Activated naive CD4-positive, alpha-beta T cell treated with anti-CD3 and anti-CD28 coated beads, Interleukin-2, amount 10 ng/mL, durations not matched to agents 7 days and 5 days (primary cell): ENCODE data around the gene CYP2S1.
A peak's percentile ranks its signal among the peaks of the same experiment; 100 is the strongest.
"Not testable (repeated sequence)": the region's sequence is repeated elsewhere in the genome, so short reads cannot be mapped to it uniquely, and the experiment has no call there.

ENCODE experiments used
- CTCF ChIA-PET: fragments of 350-600 bp; sonication (Branson Sonifier 250); formaldehyde crosslinking; loops from one replicate; lab custom pipeline; 2021; ENCODE audit warnings: antibody characterized with exemption; lab: Charles Lee
- DNase-seq: peaks from one replicate; pipeline ENCODE4 v3.0.0-alpha.2; 2020
- H3K27ac Mint-ChIP-seq: one replicate; pipeline ENCODE4 v1.8.0; 2021; ENCODE audit warnings: mild to moderate bottlenecking, moderate library complexity, mixed read lengths
- H3K27me3 Mint-ChIP-seq: one replicate; pipeline ENCODE4 v1.8.0; 2021; ENCODE audit warnings: mild to moderate bottlenecking, mixed read lengths
- H3K36me3 Mint-ChIP-seq: one replicate; pipeline ENCODE4 v1.8.0; 2021; ENCODE audit warnings: mixed read lengths
- H3K4me1 Mint-ChIP-seq: one replicate; pipeline ENCODE4 v1.8.0; 2021; ENCODE audit warnings: mixed read lengths
- H3K4me3 Mint-ChIP-seq: one replicate; pipeline ENCODE4 v1.8.0; 2021; ENCODE audit warnings: mild to moderate bottlenecking, moderate library complexity, mixed read lengths
- H3K9me3 Mint-ChIP-seq: one replicate; pipeline ENCODE4 v1.8.0; 2021; ENCODE audit warnings: mixed read lengths

Gene CYP2S1

GRCh38 chr19:41180173-41180572 is 12.8 kb upstream of the CYP2S1 start:
- Mint-ChIP-seq H3K27me3 (peaks cover 12% of the 10 kb centered on the region), H3K4me1 (peaks cover 19% of the 10 kb centered on the region)
- DNase-seq, H3K27ac Mint-ChIP-seq, H3K36me3 Mint-ChIP-seq, H3K9me3 Mint-ChIP-seq, H3K4me3 Mint-ChIP-seq, CTCF ChIA-PET: not testable (repeated sequence)

DNA sequence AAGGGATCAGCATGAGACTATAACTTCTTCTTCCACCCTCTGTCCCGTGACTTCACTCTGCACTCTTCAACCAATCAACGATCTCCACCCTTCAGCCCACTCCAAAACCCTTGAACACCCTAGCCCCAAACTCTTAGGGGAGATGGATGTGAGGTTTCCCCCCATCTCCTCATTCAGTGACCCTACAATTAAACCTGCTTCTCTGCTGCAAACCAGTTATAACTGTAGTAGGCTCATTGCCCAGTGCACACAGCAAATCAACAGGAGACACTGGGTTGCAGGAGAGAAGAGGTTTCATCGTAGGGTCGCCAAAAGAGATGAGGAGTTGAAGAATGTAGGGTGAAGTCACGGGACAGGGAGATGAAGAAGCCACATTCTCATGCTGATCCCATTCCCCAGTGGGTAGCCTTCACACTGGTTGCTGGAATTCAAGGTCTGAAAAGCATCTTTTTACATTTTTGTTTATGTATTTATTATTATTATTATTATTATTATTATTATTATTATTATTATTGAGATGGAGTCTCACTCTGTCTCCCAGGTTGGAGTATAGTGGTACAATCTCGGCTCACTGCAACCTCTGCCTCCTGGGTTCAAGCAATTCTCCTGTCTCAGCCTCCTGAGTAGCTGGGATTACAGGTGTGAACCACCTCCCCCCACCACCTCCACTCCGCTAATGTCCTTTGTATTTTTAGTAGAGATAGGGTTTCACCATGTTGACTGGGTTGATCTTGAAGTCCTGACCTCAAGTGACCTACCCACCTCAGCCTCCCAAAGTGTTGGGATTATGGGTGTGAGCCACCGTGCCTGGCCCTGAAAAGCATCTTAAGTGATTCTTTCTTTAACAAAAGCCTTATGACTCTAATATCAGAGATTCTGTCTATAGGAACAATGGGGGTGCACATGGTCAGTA is 5.8 kb upstream of the CYP2S1 start:
- Mint-ChIP-seq H3K27me3 (peaks cover 52% of the 10 kb centered on the region), H3K36me3 (no peaks in the 10 kb centered on the region), H3K4me3 (no peak overlapping the region), H3K27ac (no peak overlapping the region), H3K9me3 (no peaks in the 10 kb centered on the region), H3K4me1 (peaks cover 3% of the 10 kb centered on the region)
- CTCF ChIA-PET, result interaction anchor here (1.1 kb wide), 1 partner anchor 213 kb away, joined by 5 read pairs; no protein-coding TSS in a partner anchor
- DNase-seq, result no peak

- DNase-seq, result no peak
- H3K4me1 Mint-ChIP-seq, result peaks cover 10% of the 10 kb centered on the region
- H3K27ac Mint-ChIP-seq, result no peak overlapping the region
- no peak overlapping the region for H3K4me3 Mint-ChIP-seq
- H3K9me3 Mint-ChIP-seq, result no peaks in the 10 kb centered on the region
- CTCF ChIA-PET, result interaction anchor here (1.1 kb wide), 1 partner anchor 213 kb away, joined by 5 read pairs; no protein-coding TSS in a partner anchor
- H3K27me3 Mint-ChIP-seq, result peaks cover 58% of the 10 kb centered on the region
- no peaks in the 10 kb centered on the region for H3K36me3 Mint-ChIP-seq
Observed at GRCh38 chr19:41187884-41188279, 5.1 kb upstream of the CYP2S1 start.

DNA sequence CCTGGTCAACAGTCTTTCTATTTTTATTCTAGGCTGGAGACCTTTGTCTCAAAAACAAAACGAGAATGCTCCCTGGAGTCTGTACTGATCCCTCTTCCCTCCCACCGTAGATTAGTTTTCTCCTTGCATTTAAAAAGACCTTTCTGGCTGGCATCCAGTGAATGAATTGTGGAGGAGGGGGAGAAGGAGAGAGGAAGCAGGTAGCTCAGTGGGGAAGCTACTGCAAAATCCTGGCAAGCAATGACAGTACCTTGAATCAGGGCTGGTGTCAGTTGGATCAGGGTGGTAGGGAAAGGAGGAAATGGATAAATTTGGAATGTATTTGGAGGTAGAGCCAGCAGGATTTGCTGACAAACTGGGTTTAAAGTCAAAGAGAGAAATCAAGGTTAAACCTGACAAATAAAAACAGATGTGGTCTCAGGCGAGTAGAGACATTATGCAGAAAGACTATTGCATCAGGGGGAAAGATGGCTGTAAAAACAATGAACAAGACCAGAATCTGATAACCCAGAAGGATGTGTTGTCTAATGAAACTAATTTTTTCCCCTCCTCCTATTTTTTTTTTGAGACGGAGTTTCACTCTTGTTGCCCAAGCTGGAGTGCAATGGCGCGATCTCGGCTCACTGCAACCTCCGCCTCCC is 3.5 kb upstream of the CYP2S1 start:
- Mint-ChIP-seq H3K9me3 (no peaks in the 10 kb centered on the region), H3K27ac (no peak overlapping the region), H3K4me1 (peaks cover 23% of the 10 kb centered on the region), H3K4me3 (no peak overlapping the region), H3K36me3 (no peaks in the 10 kb centered on the region), H3K27me3 (peaks cover 62% of the 10 kb centered on the region)
- no peak for DNase-seq
- CTCF ChIA-PET, result no interaction called here

GRCh38 chr19:41193430-41194156 is 574 bp downstream of the CYP2S1 start:
- CTCF ChIA-PET, result interaction anchor here (0.7 to 1.6 kb wide), 4 partner anchors 9 to 115 kb away, joined by 3 to 7 read pairs (median 3); no protein-coding TSS in a partner anchor
- Mint-ChIP-seq H3K27ac (no peak overlapping the region), H3K4me3 (peak overlapping the region; percentile 64), H3K27me3 (peaks cover 73% of the 10 kb centered on the region), H3K36me3 (no peaks in the 10 kb centered on the region), H3K4me1 (peaks cover 23% of the 10 kb centered on the region), H3K9me3 (no peaks in the 10 kb centered on the region)
- no peak for DNase-seq

- Mint-ChIP-seq H3K9me3 (no peaks in the 10 kb centered on the region), H3K36me3 (no peaks in the 10 kb centered on the region), H3K4me1 (peaks cover 23% of the 10 kb centered on the region), H3K27me3 (peaks cover 78% of the 10 kb centered on the region), H3K4me3 (no peak overlapping the region), H3K27ac (no peak overlapping the region)
- DNase-seq, result no peak
- CTCF ChIA-PET, result interaction anchor here (0.7 to 1.6 kb wide), 4 partner anchors 8 to 115 kb away, joined by 3 to 7 read pairs (median 3); no protein-coding TSS in a partner anchor
Observed at GRCh38 chr19:41194157-41194552, 1.1 kb downstream of the CYP2S1 start.

DNA sequence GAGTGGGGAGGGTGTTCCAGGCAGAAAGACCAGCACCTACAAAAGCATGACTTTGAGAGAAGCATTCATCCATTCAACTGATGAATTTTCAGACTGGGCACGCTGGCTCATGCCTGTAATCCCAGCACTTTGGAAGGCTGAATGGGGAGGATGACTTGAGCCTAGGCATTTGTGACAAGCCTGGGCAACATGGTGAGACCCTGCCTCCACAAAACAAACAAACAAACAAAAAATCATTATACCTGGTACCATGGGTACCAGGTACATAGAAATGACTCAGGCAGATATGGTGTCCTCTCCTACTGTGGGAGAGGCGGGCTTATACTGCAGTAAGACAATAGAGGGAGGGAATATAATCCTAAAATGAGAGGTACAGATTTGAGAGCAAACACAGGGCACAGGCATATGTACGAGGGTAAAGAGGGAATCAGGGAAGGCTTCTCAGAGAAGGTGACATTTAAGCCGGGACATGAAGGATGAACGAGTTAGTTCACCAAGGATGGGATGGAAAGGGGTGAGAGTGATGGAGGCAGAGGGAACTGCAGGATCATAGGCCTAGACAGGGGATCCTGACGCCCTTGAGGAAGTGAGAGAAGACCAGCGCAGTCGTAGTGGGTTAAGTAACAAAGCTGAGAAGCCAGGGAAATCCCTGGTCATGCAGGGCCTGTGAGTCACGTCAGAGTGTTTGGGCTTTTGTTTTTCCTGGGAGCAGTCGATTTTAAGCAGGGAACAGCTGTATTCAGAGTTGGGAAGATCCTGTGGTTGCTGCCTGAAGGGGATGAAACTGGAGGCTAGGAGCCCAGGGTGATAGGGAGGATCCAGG is 2.9 kb downstream of the CYP2S1 start:
- no peak for DNase-seq
- H3K4me3 Mint-ChIP-seq, result no peak overlapping the region
- H3K27me3 Mint-ChIP-seq, result peaks cover 71% of the 10 kb centered on the region
- H3K27ac Mint-ChIP-seq, result no peak overlapping the region
- H3K36me3 Mint-ChIP-seq, result no peaks in the 10 kb centered on the region
- CTCF ChIA-PET, result no interaction called here
- H3K4me1 Mint-ChIP-seq, result peaks cover 23% of the 10 kb centered on the region
- H3K9me3 Mint-ChIP-seq, result no peaks in the 10 kb centered on the region

GRCh38 chr19:41198559-41198958 is 5.5 kb downstream of the CYP2S1 start:
- Mint-ChIP-seq H3K9me3 (no peaks in the 10 kb centered on the region), H3K4me1 (peaks cover 10% of the 10 kb centered on the region), H3K36me3 (no peaks in the 10 kb centered on the region), H3K27me3 (peaks cover 47% of the 10 kb centered on the region), H3K27ac (no peak overlapping the region), H3K4me3 (no peak overlapping the region)
- no peak for DNase-seq
- CTCF ChIA-PET, result no interaction called here

DNA sequence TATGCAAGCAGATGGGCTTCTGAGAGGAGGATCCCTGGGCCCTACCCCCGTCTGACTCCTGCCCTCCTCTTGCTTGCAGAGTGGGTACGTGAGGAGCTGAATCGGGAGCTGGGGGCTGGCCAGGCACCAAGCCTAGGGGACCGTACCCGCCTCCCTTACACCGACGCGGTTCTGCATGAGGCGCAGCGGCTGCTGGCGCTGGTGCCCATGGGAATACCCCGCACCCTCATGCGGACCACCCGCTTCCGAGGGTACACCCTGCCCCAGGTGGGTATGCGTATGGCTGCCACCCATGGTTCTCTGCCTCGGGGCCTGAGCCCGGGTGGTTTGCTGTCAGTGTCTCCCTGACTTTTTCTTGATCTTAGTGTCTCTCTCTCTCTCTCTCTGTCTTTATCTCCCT is 10.4 kb downstream of the CYP2S1 start:
- CTCF ChIA-PET, result interaction anchor here (0.6 to 7.7 kb wide), 11 partner anchors 28 to 394 kb away, joined by 3 to 92 read pairs (median 4); partner anchors contain the start of gene HNRNPUL1
- H3K27ac Mint-ChIP-seq, result no peak overlapping the region
- DNase-seq, result no peak
- no peaks in the 10 kb centered on the region for H3K9me3 Mint-ChIP-seq
- peaks cover 13% of the 10 kb centered on the region for H3K4me1 Mint-ChIP-seq
- H3K27me3 Mint-ChIP-seq, result peaks cover 41% of the 10 kb centered on the region
- H3K36me3 Mint-ChIP-seq, result no peaks in the 10 kb centered on the region
- no peak overlapping the region for H3K4me3 Mint-ChIP-seq

- peaks cover 13% of the 10 kb centered on the region for H3K4me1 Mint-ChIP-seq
- H3K4me3 Mint-ChIP-seq, H3K27ac Mint-ChIP-seq, H3K9me3 Mint-ChIP-seq, H3K36me3 Mint-ChIP-seq: not testable (repeated sequence)
- CTCF ChIA-PET, result interaction anchor here (0.7 to 7.7 kb wide), 15 partner anchors 10 to 541 kb away, joined by 3 to 92 read pairs (median 3); partner anchors contain the start of gene HNRNPUL1
- peak; percentile 90 for DNase-seq
- peaks cover 31% of the 10 kb centered on the region for H3K27me3 Mint-ChIP-seq
Observed at GRCh38 chr19:41204338-41204737, 11.3 kb downstream of the CYP2S1 start.

GRCh38 chr19:41205995-41206394 is 13.0 kb downstream of the CYP2S1 start:
- no peak overlapping the region for H3K27ac Mint-ChIP-seq
- no peak overlapping the region for H3K4me3 Mint-ChIP-seq

DNA sequence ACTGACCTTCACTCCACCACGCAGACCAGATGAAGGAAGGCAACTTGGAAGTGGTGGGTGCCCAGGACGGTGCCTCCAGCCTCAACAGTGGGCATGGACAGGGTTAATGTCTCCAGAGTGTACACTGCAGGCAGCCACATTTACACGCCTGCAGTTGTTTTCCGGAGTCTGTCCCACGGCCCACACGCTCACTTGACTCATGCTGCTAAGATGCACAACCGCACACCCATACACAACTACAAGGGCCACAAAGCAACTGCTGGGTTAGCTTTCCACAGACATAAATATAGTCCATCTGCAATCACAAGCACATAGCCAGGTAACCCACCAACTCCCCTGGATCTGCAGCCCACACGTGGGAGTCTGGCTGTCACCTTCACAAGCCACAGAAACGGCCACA is 13.4 kb downstream of the CYP2S1 start:
- Mint-ChIP-seq H3K9me3 (no peaks in the 10 kb centered on the region), H3K4me3 (no peak overlapping the region), H3K36me3 (no peaks in the 10 kb centered on the region), H3K4me1 (peaks cover 13% of the 10 kb centered on the region), H3K27ac (no peak overlapping the region), H3K27me3 (peaks cover 29% of the 10 kb centered on the region)
- CTCF ChIA-PET, result interaction anchor here (7.7 kb wide), 1 partner anchor 55 kb away, joined by 92 read pairs; the partner anchor contains the start of gene HNRNPUL1
- DNase-seq, result no peak

More at GRCh38 chr19:41205995-41206394, 13.0 kb downstream of the CYP2S1 start:
- CTCF ChIA-PET, result interaction anchor here (7.7 kb wide), 1 partner anchor 56 kb away, joined by 92 read pairs; the partner anchor contains the start of gene HNRNPUL1
- peak; percentile 29 for DNase-seq
- Mint-ChIP-seq H3K27me3 (peaks cover 29% of the 10 kb centered on the region), H3K9me3 (no peaks in the 10 kb centered on the region), H3K4me1 (peaks cover 13% of the 10 kb centered on the region), H3K36me3 (no peaks in the 10 kb centered on the region)
